GM18526 (cell line): ENCODE results near the gene C4orf51.

Source experiments
- POLR2A ChIP-seq: IDR thresholded peaks from 3 replicates; pipeline ENCODE4 v1.6.1; 2011; ENCODE audit not compliant: insufficient read length; ENCODE audit errors: extremely low read depth

C4orf51 gene

GRCh38 chr4:145694929-145695328, 15.0 kb downstream of the C4orf51 start:
- no peak for TF ChIP-seq POLR2A

GRCh38 chr4:145697332-145697731, 17.4 kb downstream of the C4orf51 start:
- no peak for TF ChIP-seq POLR2A

- no peak for TF ChIP-seq POLR2A
These were observed 18.6 kb downstream of the C4orf51 start for GRCh38 chr4:145698507-145698906.

- TF ChIP-seq POLR2A = no peak
These were observed 24.0 kb downstream of the C4orf51 start for GRCh38 chr4:145703850-145704497.

GRCh38 chr4:145709336-145709735, 29.4 kb downstream of the C4orf51 start:
- no peak for TF ChIP-seq POLR2A

GRCh38 chr4:145709843-145710242, 29.9 kb downstream of the C4orf51 start:
- TF ChIP-seq POLR2A = no peak

GRCh38 chr4:145716200-145716599, 36.3 kb downstream of the C4orf51 start:
- TF ChIP-seq POLR2A = no peak

- no peak for TF ChIP-seq POLR2A
These were observed 36.8 kb downstream of the C4orf51 start for GRCh38 chr4:145716661-145717200.

- TF ChIP-seq POLR2A = no peak
These were observed 40.0 kb downstream of the C4orf51 start for GRCh38 chr4:145719752-145720624.

GRCh38 chr4:145720656-145721055, 40.7 kb downstream of the C4orf51 start:
- TF ChIP-seq POLR2A = no peak

GRCh38 chr4:145722561-145722960, 42.6 kb downstream of the C4orf51 start:
- TF ChIP-seq POLR2A = no peak

- TF ChIP-seq POLR2A = no peak
These were observed 43.4 kb downstream of the C4orf51 start for GRCh38 chr4:145723336-145723735.

- TF ChIP-seq POLR2A = no peak
These were observed 50.1 kb downstream of the C4orf51 start for GRCh38 chr4:145730026-145730425.

GRCh38 chr4:145731028-145731427, 51.1 kb downstream of the C4orf51 start:
- TF ChIP-seq POLR2A = no peak

GRCh38 chr4:145732001-145732815, 52.3 kb downstream of the C4orf51 start:
- no peak for TF ChIP-seq POLR2A

GRCh38 chr4:145732895-145733880, 53.2 kb downstream of the C4orf51 start:
- peak; percentile 32 for TF ChIP-seq POLR2A
